Activated CD4-positive, alpha-beta T cell treated with anti-CD3 and anti-CD28 coated beads, Interleukin-2, Interleukin-4, amounts not matched to agents 100 ng/mL and 50 ng/mL, durations not matched to agents 16 hours and 8 hours (primary cell): ENCODE results near the gene ATXN3.
"Not testable (repeated sequence)": the region's sequence is repeated elsewhere in the genome, so short reads cannot be mapped to it uniquely, and the experiment has no call there.

Experiments
- DNase-seq: peaks from one replicate; pipeline ENCODE4 v3.0.0-alpha.2; 2020; ENCODE audit warnings: low spot score

Gene ATXN3

GRCh38 chr14:92058006-92058917 is 48.1 kb downstream of the ATXN3 start:
- DNase-seq, result no peak

- no peak for DNase-seq
Measured at GRCh38 chr14:92049781-92050180, 56.6 kb downstream of the ATXN3 start.

GRCh38 chr14:92049221-92049620 is 57.2 kb downstream of the ATXN3 start:
- DNase-seq, result not testable (repeated sequence)

- DNase-seq, result not testable (repeated sequence)
Measured at GRCh38 chr14:92045904-92046303, 60.5 kb downstream of the ATXN3 start.

GRCh38 chr14:92041766-92042165 is 64.6 kb downstream of the ATXN3 start:
- not testable (repeated sequence) for DNase-seq

- no peak for DNase-seq
Measured at GRCh38 chr14:92041203-92041602, 65.2 kb downstream of the ATXN3 start.

- DNase-seq, result peak; percentile 78
Measured at GRCh38 chr14:92040431-92041051, 65.8 kb downstream of the ATXN3 start.

GRCh38 chr14:92039719-92040430 is 66.5 kb downstream of the ATXN3 start, which contains the start of gene TRIP11:
Gene TRIP11, minus strand, starts transcription at chr14:92040059. Its CDS starts 374 bp downstream, at chr14:92039685.
- peak; percentile 96 for DNase-seq

- peak; percentile 32 for DNase-seq
Measured at GRCh38 chr14:92039063-92039718, 67.2 kb downstream of the ATXN3 start.

GRCh38 chr14:92037989-92038388 is 68.4 kb downstream of the ATXN3 start:
- DNase-seq, result no peak

GRCh38 chr14:92035890-92036289 is 70.5 kb downstream of the ATXN3 start:
- no peak for DNase-seq

GRCh38 chr14:92033906-92034687 is 72.3 kb downstream of the ATXN3 start:
- no peak for DNase-seq

GRCh38 chr14:92033433-92033832 is 72.9 kb downstream of the ATXN3 start:
- no peak for DNase-seq

GRCh38 chr14:92026548-92027190 is 79.7 kb downstream of the ATXN3 start:
- no peak for DNase-seq

GRCh38 chr14:92022036-92022435 is 84.3 kb downstream of the ATXN3 start:
- no peak for DNase-seq

GRCh38 chr14:92021523-92021922 is 84.9 kb downstream of the ATXN3 start:
- no peak for DNase-seq

GRCh38 chr14:92014040-92014439 is 92.3 kb downstream of the ATXN3 start:
- peak; percentile 34 for DNase-seq

GRCh38 chr14:92012121-92012748 is 94.1 kb downstream of the ATXN3 start:
- no peak for DNase-seq

- no peak for DNase-seq
Measured at GRCh38 chr14:92010644-92011043, 95.7 kb downstream of the ATXN3 start.

GRCh38 chr14:92009604-92010003 is 96.8 kb downstream of the ATXN3 start:
- no peak for DNase-seq
